ENCODE data around the gene MSI2.

DNA sequence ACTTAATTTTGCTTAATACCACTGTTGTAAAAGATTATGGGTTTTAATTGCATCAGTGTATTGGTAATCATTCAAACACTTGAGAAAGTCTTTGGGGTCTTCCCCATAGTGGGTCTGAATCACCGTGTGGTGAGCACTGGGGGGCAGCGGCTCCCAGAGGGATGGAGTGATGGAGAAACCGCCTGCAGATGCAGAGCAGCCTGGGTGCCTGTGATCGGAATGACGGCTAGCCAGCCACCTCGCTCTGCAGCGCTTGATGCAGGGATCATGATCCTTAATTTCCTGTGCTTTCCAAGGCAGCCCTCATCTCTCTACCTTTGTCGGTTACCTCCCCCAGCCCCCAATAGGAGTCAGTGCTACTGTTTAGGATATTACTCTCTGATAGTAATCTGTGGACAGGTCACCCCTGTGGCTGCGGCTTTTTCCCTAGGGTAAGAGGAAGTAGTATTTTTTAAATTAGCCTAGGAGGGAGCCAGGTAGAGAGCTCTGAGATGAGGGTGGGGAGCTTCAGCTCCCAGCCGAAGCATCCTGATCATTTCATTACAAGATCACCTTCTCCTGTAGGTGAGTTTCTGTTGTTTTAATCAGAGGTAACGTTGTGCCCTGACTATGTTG, 135.6 kb downstream of the MSI2 start:
- no peak for TF ChIP-seq ZFP3 (CRISPR knock-in tag; IDR thresholded peaks at IDR 0.05)
- TF ChIP-seq BACH2 (CRISPR knock-in tag; IDR thresholded peaks at IDR 0.05; ENCODE audit: borderline replicate concordance), result no peak
